NCI-H2107 treated with DMSO at 0.1 percent for 48 hours (cell line): ENCODE results near the gene LTBP1.

Source experiments
- DNase-seq: peaks from one replicate; lab custom pipeline; 2025; ENCODE audit not compliant: unreplicated experiment; lab: John Stamatoyannopoulos, UW

Gene LTBP1

GRCh38 chr2:33072614-33073013 is 125.9 kb downstream of the LTBP1 start:
- DNase-seq, result no peak

GRCh38 chr2:33073018-33073417 is 126.3 kb downstream of the LTBP1 start:
- DNase-seq, result no peak

GRCh38 chr2:33074197-33074596 is 127.4 kb downstream of the LTBP1 start:
- no peak for DNase-seq

DNA sequence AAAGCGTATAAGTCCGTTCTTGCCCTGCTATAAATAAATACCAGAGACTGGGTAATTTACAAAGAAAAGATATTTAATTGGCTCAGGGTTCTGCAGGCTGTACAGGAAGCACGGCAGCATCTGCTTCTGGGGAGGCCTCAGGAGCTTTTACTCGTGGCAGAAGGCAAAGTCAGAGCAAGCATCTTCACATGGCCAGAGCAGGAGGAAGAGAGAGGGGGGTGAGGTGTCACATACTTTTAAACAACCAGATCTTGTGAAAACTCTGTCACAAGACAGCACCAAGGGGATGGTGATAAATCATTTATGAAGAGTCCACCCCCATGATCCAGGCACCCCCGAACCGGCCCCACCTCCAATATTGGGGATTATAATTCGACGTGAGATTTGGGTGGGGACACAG is 130.6 kb downstream of the LTBP1 start:
- DNase-seq, result no peak

DNA sequence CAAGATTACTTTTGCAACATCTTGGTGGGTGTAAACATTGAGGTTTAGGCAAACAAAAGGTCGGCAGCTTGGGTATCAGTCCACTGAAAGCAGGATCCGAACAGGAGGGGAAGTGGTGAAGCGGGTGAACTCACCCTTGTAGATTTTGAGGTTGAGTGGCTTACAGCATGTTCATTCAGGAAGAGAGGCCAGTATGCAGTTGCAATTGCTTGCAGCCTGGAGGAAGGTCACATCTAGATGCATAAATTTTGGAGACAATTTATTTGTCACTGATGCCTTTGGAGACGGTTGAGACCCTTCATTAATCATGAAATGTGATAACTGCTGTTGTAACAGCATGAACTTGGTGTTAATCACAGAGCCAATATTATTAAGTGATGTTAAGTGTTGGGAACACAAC is 131.1 kb downstream of the LTBP1 start:
- peak; percentile 3 for DNase-seq

- DNase-seq, result no peak
Measured at GRCh38 chr2:33081691-33082090, 134.9 kb downstream of the LTBP1 start.

DNA sequence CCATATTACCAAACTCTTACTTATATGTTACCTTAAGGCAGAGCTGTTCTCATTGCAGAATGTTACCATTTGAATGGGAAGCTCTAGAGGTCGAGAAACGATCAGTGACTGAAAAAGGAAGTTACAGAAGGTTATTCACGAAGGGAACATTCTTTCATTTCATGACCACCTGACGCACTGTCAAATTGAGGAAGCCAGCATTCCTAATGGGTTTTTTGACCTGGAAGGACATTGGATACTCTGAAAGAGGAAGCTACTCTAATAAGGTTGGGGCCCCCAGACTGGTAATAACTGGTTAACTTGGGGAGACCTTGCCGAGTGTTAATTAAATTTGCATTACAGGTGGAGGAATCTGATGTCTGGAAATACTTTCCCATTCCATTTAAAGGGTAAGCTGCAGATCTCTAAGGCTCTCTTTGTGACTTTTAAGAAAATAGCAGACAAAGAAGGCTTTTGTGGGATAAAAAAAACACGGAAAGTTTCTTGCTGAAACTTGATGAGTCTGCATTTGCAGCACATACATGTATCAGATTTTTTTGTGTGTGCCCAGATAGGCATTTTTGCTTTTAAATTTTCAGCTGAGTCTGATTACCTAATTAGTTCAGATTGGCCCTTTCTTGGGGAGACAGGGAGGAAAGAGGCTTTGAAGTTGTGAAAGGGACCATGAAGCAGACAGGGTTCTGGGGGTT is 137.1 kb downstream of the LTBP1 start:
- no peak for DNase-seq

DNA sequence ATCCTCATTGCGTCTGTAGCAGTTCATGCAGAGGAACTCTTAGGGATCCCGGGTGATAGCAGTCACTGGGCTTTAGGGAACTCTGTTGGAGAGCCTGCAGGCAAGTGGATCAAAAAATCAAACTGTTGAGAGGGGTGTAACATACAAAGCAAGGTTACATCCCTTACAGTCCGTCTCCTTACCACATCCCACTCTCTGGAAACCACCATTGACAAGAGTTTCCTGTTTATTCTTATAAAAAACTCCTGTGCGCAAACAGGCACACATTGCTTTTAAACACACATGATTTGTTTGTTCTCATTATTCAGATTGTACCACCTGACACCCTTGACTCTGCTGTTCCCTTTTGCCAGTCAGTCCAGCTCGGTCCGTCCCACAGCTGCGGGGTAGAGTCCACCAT is 137.7 kb downstream of the LTBP1 start:
- no peak for DNase-seq

GRCh38 chr2:33085646-33086045 is 138.9 kb downstream of the LTBP1 start:
- no peak for DNase-seq

GRCh38 chr2:33086400-33087015 is 139.8 kb downstream of the LTBP1 start:
- no peak for DNase-seq

DNA sequence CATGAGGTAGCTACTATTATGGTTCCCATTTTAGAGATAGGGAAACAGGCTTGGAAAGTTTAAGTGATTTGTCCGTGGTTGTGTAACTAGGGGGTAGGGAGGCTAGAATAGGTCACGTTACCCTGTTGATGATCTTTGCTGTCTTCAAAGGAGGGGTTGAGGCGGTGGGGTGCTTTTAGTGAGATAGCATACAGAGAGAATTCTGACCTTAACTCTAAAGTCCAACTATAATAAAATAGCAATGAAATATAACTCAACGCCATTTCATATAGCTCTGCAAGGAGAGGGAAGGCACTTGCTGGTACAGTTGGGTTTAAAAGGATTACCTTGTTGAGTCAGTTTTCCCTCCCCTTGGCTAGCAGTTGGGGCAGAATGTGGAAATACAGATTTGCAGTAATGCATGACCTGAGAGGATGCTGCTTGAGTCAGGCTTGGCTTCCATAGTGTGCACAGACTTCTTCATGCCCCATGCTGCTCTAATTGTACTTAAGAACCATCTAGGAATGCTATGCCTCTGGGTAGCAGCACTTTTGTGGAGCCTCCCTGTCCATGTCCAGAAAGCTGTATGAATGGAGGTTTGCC is 143.9 kb downstream of the LTBP1 start:
- no peak for DNase-seq

DNA sequence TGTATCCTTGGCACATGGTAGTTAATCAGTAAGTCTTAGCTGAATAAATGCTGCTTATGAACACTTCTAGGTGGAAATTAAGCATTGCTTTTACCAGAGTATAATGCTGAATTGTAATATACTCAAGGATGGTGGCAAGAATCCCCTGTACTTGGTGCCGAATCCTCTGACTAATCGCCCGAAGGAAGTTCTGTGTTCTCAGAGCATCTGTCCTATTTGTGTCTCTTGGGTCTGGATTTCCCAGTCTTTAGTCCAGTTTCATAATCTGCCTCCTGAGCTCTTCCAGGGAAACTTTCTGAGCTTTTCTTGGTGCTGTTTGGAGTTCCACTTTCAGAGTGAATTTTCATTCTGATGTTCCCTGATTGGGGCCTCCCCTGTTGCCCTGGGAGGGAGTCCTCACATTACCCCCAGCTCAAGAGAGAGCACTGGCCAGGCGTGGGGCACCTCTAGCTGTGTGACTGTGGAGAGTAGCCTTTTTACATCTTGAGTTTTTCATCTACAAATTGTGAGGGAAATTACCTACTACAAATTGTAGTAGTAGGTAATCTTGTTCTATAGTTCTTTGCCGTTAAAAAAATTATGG is 144.9 kb downstream of the LTBP1 start:
- DNase-seq, result no peak

- DNase-seq, result no peak
Measured at GRCh38 chr2:33093283-33093993, 146.7 kb downstream of the LTBP1 start.

DNA sequence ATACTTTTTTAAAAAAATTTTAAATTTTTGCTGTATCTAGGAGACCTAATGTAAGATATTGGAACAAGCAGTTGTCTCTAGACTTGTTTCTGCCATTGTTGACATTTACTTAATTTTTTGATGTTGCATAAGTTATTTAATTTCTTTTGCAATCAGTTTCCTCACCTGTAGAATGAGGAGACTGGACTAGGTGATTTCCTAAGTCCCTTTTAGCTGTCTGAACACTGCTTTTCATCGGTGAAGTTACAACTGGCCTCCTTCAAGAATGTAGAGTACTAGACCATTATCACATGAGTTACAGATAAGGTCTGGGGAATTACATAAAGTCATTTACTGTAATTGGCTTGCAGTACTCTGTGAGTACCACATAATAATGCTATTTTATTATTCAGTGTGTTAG is 147.6 kb downstream of the LTBP1 start:
- no peak for DNase-seq

DNA sequence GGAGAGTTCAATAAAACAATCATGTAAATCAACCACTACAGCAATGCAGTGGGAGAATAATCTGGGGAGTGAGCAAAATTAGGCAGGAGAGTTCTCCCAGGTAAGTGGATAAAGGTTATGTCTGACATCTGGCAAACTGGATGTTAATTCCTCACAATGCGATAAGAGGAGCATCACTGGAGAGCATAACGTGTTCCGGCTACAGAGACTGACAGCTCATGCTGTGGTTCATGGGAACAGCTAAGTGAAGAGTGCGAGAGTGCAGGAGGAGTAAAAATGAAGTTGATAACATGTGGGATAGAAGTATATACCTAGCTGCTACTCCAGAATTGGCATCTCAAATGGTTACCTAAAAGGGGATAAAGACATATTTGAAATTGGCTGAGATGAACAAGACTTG is 153.2 kb downstream of the LTBP1 start:
- no peak for DNase-seq

GRCh38 chr2:33100921-33101320 is 154.2 kb downstream of the LTBP1 start:
- DNase-seq, result no peak

DNA sequence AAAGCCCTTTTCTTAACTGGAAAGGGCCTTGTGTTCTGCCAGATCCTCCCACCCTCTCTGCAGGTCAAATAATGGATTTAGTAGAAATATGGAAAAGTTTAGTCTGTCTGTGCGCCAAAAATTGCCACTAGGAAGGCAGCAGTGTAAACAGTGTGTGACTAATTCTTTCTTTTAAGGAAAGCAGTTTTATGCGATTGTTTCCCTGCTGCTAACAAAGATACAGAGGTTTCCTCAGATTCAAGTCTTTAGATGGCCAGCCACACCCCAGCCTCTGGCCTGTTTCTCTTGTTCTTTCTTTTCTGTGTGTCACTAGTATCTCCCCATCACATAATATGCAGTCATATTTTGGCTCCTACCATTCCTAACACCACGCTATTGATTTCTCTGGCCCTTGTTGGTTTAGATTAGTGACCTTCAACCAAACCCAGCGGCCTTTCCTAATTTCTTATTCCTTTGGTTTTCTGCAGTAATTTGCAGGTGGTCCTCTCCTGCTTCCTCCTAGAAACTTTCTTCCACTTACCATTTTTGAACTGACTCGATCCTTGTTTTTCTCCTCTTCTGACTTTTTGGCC is 157.4 kb downstream of the LTBP1 start:
- DNase-seq, result no peak

GRCh38 chr2:33104726-33105125 is 158.0 kb downstream of the LTBP1 start:
- no peak for DNase-seq

DNA sequence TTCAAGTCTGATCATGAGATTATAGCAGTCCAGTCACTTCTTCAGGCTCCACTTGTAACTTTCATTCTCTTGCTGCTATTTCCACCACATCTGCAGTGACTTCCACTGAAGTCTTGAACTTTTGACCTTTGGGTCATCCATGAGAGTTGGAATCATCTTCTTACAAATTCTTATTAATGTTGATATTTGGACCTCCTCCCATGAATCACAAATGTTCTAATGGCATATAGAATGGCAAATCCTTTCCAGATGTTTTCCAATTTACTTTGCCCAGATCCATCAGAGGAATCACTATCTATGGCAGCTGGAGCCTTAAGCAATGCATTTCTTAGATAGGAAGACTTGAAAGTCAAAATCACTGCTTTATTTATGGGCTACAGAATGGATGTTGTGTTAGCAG is 159.4 kb downstream of the LTBP1 start:
- no peak for DNase-seq

GRCh38 chr2:33107690-33108482 is 161.1 kb downstream of the LTBP1 start:
- DNase-seq, result no peak
